NCI-H2029 treated with DMSO at 0.1 percent for 48 hours (cell line): ENCODE results near the gene PALM3.
"Not testable (repeated sequence)": the region's sequence is repeated elsewhere in the genome, so short reads cannot be mapped to it uniquely, and the experiment has no call there.

Experiments used
- DNase-seq: peaks from one replicate; lab custom pipeline; 2025; lab: John Stamatoyannopoulos, UW

The PALM3 gene

DNA sequence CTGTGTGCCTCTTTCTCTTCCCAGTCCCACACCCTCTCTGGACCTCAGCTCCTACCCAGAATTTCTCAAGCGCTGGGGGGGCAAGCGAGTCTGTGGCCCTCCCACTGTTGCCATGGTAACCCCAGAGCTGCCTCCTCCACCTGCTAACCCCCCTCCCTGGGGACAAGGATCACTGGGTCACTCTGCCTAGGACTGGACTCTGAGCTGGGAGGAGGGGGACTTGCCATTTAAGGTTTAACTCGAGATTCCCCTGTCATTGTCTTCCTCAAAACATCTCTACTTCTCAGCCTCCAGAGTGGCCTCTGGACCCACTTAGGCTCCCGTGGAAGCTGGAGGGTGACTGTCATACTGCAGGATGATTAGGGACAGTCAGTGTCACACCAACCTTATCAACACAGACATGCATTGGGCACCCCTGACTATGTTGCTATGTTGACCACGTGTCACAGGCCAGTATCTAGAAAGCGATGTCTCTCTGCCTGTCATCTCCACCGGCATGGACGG lies 2.2 kb downstream of the PALM3 start:
- DNase-seq: no peak

DNA sequence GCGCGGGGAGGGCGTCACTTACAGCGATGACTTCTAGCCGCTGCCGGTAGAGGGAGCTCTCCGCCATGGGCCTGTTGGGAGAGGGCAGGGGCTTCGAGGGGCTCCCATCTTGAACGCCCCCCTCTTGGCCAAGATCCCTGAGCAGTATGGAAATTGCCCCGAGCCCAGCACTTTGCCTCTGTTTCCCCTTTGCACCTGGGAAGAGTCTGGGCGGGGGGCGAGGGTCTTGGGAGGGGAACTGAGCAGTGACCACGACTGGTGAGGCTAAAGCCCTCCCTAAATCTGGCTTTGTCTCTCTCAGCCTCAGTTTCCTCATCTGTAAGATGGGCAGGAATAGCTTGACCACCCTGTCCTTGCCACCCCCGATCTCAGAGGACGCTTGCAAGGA lies 2.8 kb downstream of the PALM3 start:
- no peak for DNase-seq

DNA sequence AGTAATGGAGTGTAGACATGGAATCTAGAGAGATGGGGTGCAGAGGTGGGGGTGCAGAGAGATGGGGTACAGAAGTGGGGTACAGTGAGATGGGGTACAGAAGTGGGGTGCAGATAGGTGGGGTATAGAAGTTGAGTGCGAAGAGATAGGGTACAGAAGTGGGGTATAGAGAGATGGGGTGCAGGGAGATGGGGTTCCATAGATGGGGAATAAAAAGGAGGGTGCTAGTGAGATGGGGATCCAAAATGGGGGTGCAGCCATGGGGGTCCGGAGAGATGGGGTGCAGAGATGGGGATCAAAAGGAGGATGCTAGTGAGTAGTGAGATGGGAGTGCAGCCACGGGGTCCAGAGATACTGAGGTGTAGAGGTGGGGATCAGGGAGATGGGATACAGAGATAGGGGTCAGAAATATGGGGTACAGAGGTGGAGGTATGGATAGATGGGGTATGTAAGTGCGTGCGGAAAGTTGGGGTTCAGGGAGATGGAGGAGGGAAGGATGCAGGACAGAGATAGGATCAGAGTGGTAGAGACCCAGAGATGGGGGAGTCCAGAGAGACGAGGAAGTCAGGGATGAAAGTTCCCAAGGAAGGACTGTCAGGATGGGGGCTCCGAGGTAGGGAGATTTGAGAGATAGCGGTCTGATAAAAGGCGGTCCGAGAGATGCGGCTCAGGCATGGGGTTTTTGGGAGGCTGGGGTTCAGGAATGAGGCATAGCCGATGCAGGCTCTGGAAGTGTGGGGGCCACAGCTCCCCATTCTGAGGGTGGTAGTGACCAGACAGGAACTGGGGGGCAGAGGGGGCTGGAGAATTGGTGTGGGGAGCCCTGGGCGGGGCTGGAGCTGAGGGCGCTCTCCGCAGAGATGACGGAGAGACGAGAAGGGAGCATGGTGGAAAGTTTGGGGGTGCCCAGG lies 3.4 kb downstream of the PALM3 start:
- no peak for DNase-seq

DNA sequence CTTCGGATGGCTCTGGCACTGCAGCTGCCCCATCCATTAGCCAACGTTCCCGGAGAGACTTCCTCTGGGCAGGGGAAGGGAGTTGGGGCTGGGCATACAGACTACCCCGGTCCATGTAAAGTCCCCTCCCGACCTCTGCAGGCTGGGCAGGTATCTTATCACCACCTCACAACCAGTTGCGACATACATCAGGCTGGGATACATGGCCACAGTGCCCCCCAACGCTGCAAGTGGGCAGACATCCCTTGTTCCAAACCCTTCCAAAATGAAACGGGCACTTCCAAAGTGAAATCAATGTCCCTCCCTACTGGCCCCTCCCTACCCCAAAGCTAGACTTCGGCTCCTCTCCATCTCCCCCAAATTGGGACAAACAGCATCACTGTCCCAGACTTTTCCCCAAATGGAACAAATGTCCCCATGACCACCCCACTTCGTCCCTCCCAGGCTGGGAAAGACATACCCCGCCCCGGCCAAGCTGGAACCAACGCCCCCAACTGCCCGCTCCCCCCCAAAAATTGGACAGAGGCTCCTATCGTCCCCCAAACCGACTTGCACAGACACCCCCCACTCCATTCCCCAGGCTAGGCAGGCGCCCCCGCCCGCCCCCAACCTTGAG lies 5.0 kb downstream of the PALM3 start:
- DNase-seq: no peak

DNA sequence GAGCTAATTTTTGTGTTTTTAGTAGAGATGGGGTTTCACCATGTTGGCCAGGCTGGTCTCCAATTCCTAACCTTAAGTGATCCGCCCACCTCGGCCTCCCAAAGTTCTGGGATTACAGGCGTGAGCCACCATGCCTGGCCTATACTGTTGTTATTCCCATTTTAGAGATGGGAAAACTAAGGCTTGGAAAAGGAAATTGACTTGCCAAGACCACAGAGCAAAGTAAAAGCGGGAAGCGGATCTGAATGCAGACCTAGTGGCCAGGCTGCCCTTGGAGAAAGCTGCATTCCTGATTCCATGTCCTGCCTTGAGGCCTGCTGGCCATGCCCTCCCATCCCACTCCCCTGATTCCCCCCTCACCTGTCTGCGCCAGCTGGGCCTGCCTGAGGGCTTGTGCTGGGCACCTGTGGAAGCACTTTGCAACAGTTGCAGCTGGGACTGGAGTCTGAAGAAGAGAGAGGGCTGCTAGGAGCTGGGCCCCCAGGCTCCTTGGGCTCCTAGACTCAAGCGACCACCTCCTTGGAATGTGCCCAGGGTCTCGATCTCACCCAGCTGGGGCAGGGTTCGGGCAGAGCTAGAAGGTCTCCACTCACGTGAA lies 5.7 kb downstream of the PALM3 start:
- DNase-seq: no peak

DNA sequence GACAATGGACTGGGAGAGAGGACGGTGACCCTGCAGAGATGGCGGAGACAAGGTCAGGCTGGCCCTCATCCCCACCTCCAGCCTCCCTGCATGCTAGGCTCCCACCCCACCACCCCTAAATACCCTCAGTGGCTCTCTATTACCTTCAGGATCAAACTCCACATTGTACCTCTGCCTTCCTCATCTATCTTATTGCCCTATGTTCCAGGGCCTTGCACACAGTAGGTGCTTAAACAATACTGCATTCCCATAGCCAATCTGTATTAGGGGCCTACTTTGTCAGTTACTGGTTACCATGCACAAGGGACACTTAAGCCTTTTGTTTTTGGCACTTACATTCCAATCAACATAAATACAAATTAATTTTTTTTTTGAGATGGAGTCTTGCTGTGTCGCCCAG lies 6.5 kb downstream of the PALM3 start:
- DNase-seq: no peak

DNA sequence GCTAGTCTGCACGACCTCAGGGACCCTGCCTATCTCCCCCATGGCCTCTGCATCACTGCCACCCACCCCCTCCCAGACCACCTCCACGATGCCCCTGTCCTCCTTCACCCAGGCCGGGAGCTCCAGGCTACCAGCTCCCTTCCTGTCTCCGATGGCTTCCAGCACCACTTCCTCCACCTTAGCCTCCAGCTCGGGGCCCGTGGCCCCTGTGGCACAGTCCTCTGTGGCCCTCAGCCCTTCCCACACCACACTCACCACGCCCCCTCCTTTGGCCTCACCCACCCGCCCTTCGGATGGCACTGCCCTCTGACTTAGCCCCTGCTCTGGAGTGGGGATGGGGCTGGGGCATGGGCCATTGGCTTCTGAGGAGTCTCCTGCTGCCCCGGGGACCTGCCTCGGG lies 7.2 kb downstream of the PALM3 start:
- no peak for DNase-seq

DNA sequence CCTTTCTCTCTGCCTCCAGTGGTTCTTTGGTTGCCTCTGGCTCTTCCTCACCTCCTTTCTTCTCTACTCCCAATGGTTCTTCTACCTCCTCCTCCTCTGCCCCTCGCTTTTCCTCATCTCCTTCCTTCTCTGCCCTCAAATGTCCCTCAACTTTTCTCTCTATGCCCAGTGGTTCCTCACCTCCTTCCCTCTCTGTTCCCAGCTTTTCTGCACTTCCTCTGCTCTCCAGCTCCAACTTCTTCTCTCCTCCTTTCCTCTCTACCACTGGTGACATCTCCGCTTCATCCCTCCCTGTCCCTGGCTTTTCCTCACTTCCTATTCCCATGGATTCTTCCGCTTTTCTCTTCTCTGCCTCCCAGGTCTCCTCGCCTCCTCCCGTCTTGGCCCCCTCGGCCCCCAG lies 7.8 kb downstream of the PALM3 start:
- no peak for DNase-seq

DNA sequence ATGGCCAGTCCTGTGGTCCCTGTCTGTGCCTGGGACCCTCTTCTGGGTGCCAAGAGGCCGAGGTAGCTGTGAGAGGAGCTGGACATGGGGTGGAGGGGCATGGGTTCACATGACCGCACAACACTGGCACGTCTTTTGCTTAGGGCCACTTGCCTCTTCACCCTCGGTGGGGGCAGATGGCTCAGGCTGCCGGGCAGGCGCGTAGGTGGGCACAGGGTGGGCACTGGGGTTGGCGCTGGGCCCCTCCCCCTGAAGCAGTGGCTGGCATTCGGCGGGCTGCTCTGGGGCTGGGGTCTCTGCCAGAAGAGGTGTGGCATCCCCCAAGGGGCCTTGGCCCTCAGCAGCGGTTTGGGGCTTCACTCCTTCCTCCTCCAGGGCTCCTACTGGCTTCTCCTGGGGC lies 8.4 kb downstream of the PALM3 start:
- no peak for DNase-seq

DNA sequence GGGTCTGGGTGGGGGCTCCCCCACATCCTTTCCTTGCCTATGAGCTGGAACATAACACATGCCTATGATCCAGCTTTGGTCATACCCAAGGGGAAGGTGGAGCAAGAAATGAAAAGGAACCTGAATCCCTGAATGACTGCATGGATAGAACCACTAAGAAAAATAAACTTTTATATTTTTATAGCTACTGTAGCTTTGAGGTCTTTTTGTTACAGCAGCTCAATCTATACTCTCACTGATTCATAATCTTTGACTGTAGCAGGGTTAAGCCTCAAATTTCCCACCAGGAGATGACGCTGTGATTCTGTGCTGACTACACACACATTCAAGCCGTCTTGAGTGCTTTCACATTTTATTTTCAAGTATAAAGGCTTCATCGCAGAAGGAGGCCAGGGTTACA lies 8.8 kb downstream of the PALM3 start:
- DNase-seq: no peak

DNA sequence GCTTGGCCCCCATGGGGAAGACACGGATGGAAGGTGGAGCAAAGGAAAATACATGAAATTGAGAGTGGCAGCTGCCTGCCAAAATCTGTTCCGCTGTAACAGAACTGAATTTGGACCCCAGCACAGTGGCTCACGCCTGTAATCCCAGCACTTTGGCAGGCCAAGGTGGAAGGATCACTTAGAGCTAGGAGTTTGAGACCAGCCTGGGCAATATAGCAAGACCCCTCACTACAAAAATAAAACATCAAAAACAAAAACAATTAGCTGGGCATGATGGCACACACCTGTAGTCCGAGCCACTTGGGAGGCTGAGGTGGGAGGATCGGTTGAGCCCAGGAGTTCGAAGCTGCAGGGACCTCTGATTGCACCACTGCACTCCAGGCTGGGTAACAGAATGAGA lies 9.4 kb downstream of the PALM3 start:
- DNase-seq: no peak

DNA sequence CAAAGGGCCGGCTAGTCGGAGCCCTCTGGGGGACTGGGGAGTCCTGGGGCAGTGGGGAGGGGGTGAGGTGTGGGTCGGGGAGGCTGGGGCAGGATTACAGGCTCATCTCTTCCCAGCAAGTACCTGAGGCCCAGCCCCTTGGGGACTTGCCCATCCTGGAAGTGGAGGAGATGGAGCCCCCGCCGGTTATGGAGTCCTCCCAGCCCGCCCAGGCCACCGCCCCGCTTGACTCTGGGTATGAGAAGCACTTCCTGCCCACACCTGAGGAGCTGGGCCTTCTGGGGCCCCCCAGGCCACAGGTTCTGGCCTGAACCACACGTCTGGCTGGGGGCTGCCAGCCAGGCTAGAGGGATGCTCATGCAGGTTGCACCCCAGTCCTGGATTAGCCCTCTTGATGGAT lies 9.9 kb downstream of the PALM3 start:
- DNase-seq: no peak

DNA sequence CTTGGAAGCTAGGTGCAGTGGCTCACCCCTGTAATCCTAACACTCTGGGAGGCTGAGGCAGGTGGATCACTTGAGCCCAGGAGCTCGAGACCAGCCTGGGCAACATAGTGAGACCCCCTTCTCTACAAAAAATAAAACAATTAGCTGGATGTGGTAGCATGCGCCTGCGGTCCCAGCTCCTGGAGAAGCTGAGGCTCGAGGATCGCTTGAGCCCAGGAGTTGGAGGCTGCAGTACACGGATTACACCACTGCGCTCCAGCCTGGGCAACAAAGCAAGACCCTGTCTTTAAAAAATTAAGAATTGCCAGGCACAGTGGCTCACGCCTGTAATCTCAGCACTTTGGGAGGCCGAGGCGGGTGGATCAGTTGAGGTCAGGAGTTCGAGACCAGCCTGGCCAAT lies 10.9 kb downstream of the PALM3 start:
- not testable (repeated sequence) for DNase-seq

DNA sequence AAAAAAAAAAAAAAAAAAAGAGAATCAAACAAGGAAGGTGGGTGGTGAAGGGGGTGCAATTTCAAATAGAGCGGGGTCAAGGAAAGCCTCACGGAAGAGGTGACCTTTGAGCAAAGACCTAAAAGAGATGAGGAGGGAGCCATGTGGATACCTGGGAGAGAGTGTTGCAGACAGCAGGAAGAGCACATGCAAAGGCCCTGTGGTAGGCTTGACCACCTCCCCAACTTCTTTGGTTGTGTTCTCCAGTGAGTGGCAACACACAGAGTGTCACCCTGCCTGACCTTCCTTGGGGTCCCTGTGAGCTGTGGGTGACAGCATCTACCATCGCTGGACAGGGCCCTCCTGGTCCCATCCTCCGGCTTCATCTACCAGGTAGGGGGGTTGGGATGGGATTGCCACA lies 11.4 kb downstream of the PALM3 start:
- DNase-seq: no peak

DNA sequence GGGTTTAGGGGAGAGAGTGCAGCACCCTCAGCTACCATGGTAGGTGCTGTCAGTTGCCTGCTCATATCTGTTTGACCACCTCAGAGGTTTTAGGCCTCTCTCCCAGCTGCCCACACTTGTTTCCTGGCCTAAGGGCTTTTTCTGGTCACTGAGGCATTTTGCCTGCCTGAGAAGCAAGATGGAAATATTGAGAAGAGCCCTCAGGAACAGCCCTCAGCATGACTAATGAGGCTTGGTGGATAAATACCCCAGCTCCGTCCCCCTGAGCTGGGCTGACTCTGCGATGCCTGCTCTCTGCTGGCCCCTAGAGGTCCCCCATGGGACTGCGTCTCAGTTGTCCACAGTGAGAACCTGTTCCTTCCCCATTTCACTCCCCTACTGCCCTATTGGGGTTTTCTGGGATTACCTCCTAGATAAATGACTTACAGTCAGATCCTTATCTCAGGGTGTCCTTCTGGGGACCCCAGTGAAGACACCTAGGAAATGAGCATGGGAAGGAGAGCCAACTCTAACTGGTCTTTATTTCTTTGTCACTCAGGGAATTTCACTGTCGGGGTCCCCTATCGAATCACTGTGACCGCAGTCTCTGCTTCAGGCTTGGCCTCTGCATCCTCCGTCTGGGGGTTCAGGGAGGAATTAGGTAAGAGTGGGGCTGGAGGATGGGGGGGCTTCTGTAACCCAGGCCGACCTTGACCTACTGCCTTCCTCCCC lies 13.3 kb downstream of the PALM3 start:
- DNase-seq: no peak

DNA sequence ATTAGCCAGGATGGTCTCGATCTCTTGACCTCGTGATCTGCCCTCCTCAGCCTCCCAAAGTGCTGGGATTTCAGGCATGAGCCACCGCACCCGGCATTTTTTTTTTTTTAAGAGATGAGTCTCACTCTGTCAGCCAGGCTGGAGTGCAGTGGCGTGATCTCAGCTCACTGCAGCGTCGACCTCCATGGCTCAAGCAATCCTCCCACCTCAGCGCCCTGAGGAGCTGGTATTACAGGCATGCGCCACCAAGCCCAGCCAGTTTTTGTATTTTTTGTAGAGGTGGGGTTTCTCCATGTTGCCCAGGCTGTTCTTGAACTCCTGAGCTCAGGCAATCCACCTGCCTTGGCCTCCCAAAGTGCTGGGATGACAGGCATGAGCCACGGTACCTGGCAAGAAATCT lies 14.0 kb downstream of the PALM3 start:
- not testable (repeated sequence) for DNase-seq

DNA sequence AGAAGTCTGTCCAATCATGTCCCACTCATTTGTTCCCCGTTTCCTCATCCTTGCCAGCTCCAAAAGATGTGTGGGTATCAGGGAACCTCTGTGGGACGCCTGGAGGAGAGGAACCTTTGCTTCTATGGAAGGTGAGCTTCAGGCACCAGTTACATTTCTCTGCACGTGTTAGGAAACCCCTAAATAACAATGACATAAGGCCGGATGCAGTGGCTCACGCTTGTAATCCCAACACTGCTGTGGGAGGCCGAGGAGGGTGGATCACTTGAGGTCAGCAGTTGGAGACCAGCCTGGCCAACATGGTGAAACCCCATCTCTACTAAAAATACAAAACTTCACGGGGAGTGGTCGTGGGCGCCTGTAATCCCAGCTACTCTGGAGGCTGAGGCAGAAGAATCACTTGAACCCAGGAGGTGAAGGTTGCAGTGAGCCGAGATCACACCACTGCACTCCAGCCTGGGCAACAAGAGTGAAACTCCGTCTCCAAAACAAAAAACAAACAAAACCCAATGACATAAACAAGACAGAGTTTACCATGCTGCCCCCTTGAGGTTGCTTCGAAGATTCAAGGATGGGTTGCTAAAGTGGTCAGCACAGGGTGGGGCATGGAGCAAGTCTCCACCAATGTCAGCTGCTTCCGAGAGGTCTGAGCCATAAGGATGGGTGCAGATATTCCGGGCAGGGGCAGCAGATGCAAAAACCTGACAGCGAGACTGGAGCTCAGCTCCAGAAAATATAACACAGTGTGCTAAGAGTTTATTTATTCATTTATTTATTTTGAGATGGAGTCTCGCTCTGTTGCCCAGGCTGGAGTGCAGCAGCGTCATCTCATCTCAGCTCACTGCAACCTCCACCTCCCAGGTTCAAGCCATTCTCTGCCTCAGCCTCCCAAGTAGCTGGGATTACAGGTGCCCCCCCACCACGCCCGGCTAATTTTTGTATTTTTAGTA lies 18.9 kb downstream of the PALM3 start:
- not testable (repeated sequence) for DNase-seq

DNA sequence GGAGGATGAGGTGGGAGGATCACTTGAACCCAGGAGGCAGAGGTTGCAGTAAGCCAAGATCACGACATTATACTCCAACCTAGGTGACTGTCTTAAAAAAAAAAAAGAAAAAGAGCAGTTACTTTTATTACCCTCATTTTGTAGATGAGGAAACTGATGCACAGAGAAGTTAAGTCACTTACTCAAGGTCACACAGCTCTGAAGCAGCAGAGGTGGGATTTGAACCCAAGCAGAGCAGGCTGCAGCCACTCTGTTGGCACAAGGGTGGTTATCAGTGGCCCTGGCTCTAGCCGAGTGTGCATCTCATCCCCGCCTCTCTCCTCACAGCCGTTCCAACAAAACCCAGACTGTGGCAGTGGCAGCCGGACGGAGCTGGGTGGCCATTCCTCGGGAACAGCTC lies 22.7 kb downstream of the PALM3 start:
- no peak for DNase-seq

DNA sequence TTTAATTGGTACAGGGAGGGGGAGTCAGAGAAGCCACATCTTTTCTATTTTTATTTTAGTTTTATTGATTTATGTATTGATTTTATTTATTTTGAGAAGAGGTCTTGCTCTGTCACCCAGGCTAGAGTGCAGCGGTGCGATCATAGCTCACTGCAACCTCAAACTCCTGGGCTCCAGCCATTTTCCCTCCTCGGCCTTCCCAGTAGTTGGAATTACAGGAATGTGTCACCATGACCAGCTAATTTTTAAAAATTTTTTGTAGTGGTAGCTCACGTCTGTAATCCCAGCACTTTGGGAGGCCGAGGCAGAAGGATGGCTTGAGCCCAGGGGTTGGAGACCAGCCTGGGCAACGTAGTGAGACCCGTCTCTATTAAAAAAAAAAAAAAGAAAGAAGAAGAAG lies 26.2 kb downstream of the PALM3 start:
- DNase-seq: no peak

DNA sequence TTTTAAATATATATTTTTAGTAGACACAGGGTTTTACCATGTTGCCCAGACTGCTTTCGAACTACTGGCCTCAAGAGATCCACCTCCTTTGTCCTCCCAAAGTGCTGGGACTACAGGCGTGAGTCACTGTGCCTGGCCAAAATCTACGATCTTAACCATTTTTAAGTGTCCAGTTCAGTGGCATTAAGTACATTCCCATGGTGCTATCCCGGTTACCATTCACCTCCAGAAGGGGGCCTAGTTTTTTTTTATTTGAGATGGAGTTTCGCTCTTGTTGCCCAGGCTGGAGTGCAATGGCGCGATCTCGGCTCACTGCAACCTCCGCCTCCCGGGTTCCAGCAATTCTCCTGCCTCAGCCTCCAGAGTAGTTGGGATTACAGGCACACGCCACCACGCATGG lies 26.7 kb downstream of the PALM3 start:
- DNase-seq: not testable (repeated sequence)

DNA sequence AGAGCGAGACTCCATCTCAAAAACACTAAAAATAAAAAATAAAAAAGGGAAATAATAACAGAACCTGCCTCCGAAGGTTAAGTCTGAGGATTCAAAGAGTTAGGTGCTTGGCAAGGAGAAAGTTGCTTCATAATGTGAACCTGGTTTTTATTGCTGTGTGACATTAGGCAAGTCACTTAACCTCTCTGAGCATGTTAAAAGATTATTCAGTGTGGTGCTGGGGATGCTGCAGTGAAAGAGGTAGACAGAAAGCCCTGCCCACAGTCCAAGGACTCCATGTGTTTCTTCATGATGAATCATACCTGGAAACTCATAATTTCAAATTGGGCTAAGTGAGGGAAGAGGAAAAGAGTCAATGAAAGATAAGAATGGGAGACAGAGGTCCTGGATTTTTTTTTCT lies 27.9 kb downstream of the PALM3 start:
- no peak for DNase-seq
